GM12873 (cell line): ENCODE results near the gene CCDC86.

ENCODE experiments used
- TF ChIP-seq, protein P1 (sequence below): IDR thresholded peaks from 2 replicates; pipeline ENCODE4 v1.5.1; 2012; ENCODE audit warnings: low read depth, mild to moderate bottlenecking, moderate library complexity, low read length, control low read depth; ENCODE audit not compliant: insufficient read depth; ENCODE audit errors: missing control alignments

CCDC86 gene

DNA sequence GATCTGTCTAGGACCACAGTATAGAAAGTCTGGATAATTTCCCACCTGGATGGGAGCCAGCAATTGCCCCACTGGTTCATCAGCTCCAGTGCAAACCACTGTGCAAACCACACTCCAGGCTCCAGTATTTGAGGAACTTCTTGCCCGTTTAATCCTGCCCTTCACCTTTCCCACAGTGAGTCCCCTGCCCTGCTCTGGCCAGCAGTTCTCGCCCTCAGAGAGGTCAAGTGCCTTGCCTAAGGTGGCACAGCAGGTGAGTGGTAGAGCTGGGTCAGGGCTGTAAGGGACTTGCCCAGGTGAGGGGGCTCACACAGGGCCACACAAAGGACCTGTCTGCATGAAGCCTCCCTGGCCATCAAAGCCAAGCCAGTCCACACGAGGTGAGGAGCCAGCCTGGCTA, 32.7 kb upstream of the CCDC86 start:
- TF ChIP-seq, protein P1, sequence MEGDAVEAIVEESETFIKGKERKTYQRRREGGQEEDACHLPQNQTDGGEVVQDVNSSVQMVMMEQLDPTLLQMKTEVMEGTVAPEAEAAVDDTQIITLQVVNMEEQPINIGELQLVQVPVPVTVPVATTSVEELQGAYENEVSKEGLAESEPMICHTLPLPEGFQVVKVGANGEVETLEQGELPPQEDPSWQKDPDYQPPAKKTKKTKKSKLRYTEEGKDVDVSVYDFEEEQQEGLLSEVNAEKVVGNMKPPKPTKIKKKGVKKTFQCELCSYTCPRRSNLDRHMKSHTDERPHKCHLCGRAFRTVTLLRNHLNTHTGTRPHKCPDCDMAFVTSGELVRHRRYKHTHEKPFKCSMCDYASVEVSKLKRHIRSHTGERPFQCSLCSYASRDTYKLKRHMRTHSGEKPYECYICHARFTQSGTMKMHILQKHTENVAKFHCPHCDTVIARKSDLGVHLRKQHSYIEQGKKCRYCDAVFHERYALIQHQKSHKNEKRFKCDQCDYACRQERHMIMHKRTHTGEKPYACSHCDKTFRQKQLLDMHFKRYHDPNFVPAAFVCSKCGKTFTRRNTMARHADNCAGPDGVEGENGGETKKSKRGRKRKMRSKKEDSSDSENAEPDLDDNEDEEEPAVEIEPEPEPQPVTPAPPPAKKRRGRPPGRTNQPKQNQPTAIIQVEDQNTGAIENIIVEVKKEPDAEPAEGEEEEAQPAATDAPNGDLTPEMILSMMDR = no peak

DNA sequence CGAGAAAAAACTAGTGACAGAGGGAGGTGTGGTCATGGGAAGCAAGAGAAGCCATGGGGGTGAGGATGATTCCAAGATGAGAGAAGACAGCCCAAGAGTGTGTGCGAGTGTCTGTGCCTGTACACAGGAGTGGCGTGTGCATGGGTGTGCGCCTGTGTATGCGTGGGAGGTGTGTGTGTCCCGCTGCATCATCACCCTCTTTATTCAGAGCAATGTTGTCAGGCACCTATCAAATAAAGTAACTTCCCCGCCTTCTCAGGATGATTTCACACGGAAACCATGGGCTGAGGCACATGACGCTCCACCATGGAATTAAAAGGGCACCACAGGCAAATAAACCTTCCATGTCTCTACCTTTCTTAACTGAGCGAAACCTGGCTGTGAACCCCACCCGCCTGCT, 32.2 kb upstream of the CCDC86 start:
- TF ChIP-seq, protein P1 = no peak

DNA sequence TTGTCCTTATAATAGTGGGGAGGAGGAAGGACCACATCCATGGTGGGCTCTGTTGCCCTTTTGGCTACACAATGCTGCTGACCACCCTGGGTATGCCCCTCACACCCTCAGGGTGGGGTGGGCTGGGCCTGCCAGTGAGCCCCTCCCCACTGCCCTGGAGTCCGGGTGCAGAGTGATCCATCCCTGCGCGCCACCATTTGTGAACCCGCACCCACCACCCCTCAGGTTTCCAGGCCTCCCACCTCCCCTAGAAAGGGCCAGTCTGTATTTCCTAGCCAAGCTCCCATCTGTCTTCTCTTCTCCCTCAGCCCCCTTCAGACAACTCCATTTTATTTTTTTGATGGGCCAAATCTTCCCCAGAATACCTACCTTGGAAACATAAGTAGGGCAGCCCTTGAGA, 31.8 kb upstream of the CCDC86 start:
- TF ChIP-seq, protein P1 = no peak

DNA sequence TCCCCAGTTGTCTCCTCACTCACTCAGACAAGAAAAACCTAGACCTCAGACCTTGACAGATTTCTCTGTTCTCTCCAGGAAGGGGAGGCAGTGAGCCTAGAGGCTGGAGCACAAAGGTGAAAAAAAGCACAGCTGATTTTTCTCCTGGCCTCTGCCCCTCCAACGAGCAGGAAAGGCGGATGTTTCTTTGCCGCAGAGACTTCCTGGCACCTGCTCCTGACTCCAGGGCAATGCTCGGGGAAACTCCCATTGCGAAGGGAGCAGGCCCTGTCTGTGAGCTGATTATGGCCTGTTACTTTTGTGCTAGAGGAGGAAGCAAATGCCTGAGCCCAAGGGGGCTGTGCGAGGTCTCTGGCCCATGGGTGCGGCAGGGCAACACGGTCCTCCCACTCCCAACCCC, 31.3 kb upstream of the CCDC86 start:
- TF ChIP-seq, protein P1 = no peak

DNA sequence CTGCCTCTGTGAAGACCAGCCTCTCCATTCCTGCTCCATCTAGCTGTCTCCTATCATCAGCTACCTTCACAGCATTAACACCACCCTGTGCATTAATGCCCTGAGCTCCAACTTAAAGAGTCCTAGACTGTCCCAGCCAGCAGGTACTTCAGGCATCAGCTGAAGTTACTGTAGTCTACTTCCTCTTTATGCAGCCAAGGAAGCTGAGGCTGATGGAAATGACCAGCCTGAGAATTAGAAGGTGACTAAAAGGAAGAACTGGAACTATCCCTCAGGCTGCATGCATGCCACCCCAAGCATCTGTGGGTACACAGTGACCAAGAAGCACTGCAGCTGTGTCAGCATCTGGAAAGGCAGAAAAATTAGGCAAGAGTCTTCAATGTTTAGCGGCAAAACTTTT, 28.6 kb upstream of the CCDC86 start:
- TF ChIP-seq, protein P1 = no peak

DNA sequence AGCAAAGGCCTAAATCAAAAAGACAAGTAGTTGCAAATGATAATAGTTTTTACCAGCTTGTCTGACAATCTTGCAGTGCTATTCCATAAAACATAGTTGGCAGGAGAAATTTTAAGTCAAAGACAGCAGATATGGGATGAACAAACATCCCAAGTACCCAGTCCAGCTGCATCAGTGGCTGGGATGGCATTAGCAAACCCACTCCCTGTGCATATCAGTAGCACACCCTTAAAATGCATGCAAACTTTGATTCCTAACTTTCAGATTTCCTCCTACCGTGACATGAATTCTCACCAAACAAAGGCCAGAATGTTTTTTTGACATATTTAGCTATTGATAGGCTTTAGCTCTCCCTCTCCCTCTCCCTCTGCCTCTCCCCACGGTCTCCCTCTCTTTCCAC, 27.8 kb upstream of the CCDC86 start:
- TF ChIP-seq, protein P1 = no peak

DNA sequence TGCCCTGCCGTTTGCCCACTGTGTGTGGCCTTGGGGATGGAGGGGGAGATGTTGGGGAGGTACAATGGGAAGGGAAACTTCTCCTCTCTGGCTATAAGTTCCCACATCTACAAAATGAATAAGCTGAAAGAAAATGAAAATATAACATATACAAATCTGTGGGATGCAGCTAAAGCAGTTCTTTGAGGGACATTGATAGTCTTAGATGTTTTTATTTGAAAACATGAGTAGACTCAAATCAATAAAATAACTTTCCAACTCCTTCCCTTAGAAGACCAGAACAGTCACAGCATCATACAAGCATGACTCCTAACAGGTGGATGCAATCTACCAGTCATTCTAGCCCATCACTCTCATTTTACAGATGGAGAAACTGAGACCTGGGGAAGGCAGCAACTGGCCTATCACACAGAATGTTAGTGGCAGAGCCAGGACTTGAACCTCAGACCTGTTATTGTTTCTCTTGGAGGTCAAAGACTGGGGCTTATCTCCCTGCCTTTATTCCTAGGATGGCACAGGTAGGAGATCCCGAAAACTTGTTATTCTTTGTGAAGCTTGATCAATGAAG, 25.2 kb upstream of the CCDC86 start:
- TF ChIP-seq, protein P1 = no peak
